ENCODE data around the gene PLEKHG7. TPM values are rescaled to one million over a fixed set of nuclear protein-coding genes. Genes with fewer than 3 reads are reported as not detected.

Gene PLEKHG7
- total and polyA plus RNA-seq, 4 donors: 0.81 to 6.1 (median 3.1) TPM

GRCh38 chr12:92753976-92754885, 51.4 kb downstream of the PLEKHG7 start:
- DNase-seq (peak in 1 of 3 donors; percentile 52), ATAC-seq (ENCODE audit: insufficient read depth, low FRiP score) (no peak)
- 70 to 79% methylated on average over 10 of the region's 10 CpGs for WGBS, 2 donors
- peak overlapping the region in 1 of 2 donors; percentile 35 for H3K27ac ChIP-seq (ENCODE audit: low read depth in 1 of 2, low read length in 1 of 2)
- TF ChIP-seq CTCF (IDR thresholded peaks at IDR 0.05; ENCODE audit: control extremely low read depth, extremely low read depth): no peak
- no peaks in the 10 kb centered on the region for H3K36me3 ChIP-seq (ENCODE audit: control insufficient read depth in 4 of 4, insufficient read depth in 4 of 4, low read length in 4 of 4)
- no peak overlapping the region for H3K9ac ChIP-seq (ENCODE audit: insufficient read depth in 1 of 2, low read length in 2 of 2)
- peaks cover 0 to 3% (median 0%) of the 10 kb centered on the region in 5 donors for H3K4me1 ChIP-seq (ENCODE audit: control insufficient read depth in 5 of 5, insufficient read depth in 5 of 5, low read length in 5 of 5)
- H3K9me3 ChIP-seq (ENCODE audit: control insufficient read depth in 4 of 4, insufficient read depth in 3 of 4, low read length in 3 of 4): peaks cover 0 to 2% (median under 1%) of the 10 kb centered on the region in 4 donors
- H3K4me3 ChIP-seq: no peak overlapping the region
- H3K27me3 ChIP-seq (ENCODE audit: control insufficient read depth in 3 of 3, insufficient read depth in 3 of 3, low read length in 2 of 3): no peaks in the 10 kb centered on the region

- Histone ChIP-seq H3K4me1 (ENCODE audit: control insufficient read depth in 5 of 5, insufficient read depth in 5 of 5, low read length in 5 of 5) (peaks cover 0 to 3% (median 0%) of the 10 kb centered on the region in 5 donors), H3K27ac (ENCODE audit: low read depth in 1 of 2, low read length in 1 of 2) (no peak overlapping the region), H3K36me3 (ENCODE audit: control insufficient read depth in 4 of 4, insufficient read depth in 4 of 4, low read length in 4 of 4) (no peaks in the 10 kb centered on the region), H3K27me3 (ENCODE audit: control insufficient read depth in 3 of 3, insufficient read depth in 3 of 3, low read length in 2 of 3) (no peaks in the 10 kb centered on the region), H3K4me3 (no peak overlapping the region), H3K9me3 (ENCODE audit: control insufficient read depth in 4 of 4, insufficient read depth in 3 of 4, low read length in 3 of 4) (peaks cover 0 to 6% (median under 1%) of the 10 kb centered on the region in 4 donors), H3K9ac (ENCODE audit: insufficient read depth in 1 of 2, low read length in 2 of 2) (no peak overlapping the region)
- 86 to 87% methylated on average over 3 of the region's 3 CpGs for WGBS, 2 donors
- DNase-seq: no peak
- no peak for TF ChIP-seq CTCF (IDR thresholded peaks at IDR 0.05; ENCODE audit: control extremely low read depth, extremely low read depth)
- no peak for ATAC-seq (ENCODE audit: insufficient read depth, low FRiP score)
Measured at GRCh38 chr12:92756898-92757596, 54.3 kb downstream of the PLEKHG7 start.

- H3K9me3 ChIP-seq (ENCODE audit: control insufficient read depth in 4 of 4, insufficient read depth in 3 of 4, low read length in 3 of 4): peaks cover 0 to 8% (median under 1%) of the 10 kb centered on the region in 4 donors
- peaks cover 0 to 3% (median 0%) of the 10 kb centered on the region in 5 donors for H3K4me1 ChIP-seq (ENCODE audit: control insufficient read depth in 5 of 5, insufficient read depth in 5 of 5, low read length in 5 of 5)
- 82 to 87% methylated on average over 5 of the region's 5 CpGs for WGBS, 2 donors
- H3K36me3 ChIP-seq (ENCODE audit: control insufficient read depth in 4 of 4, insufficient read depth in 4 of 4, low read length in 4 of 4): no peaks in the 10 kb centered on the region
- no peaks in the 10 kb centered on the region for H3K27me3 ChIP-seq (ENCODE audit: control insufficient read depth in 3 of 3, insufficient read depth in 3 of 3, low read length in 2 of 3)
- no peak overlapping the region for H3K9ac ChIP-seq (ENCODE audit: insufficient read depth in 1 of 2, low read length in 2 of 2)
- H3K27ac ChIP-seq (ENCODE audit: low read depth in 1 of 2, low read length in 1 of 2): no peak overlapping the region
- no peak for TF ChIP-seq CTCF (IDR thresholded peaks at IDR 0.05; ENCODE audit: control extremely low read depth, extremely low read depth)
- no peak overlapping the region for H3K4me3 ChIP-seq
- no peak for DNase-seq
- no peak for ATAC-seq (ENCODE audit: insufficient read depth, low FRiP score)
Measured at GRCh38 chr12:92757597-92758121, 54.9 kb downstream of the PLEKHG7 start.

Measured in lung (tissue), 12 donors.